NCI-H510A (cell line): Measurements from ENCODE around the gene CTNNBIP1.
"Not testable (repeated sequence)": the region's sequence is repeated elsewhere in the genome, so short reads cannot be mapped to it uniquely, and the experiment has no call there.

Experiments
- DNase-seq: peaks from one replicate; lab custom pipeline; 2025; lab: John Stamatoyannopoulos, UW

CTNNBIP1 gene, protein sequence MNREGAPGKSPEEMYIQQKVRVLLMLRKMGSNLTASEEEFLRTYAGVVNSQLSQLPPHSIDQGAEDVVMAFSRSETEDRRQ

DNA sequence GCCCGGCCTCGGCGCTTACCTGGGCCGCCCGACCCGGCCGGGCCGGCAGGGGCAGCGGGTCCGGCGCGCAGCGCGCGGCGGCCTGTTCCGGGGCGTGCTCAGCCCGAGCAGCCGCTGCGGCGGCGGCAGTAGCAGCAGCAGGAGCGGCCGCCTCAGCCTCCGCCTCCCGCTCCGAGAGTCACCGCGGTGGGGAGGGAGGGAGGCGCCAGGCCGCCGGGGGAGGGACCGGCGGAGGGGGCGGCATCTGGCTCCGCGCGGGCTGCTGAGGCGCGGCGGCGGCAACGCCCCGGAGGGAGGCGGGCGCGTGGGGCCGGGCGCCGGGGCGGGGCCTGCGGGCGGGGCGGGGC lies at the start of gene CTNNBIP1:
TSS of gene CTNNBIP1 (minus strand) at position 194 of the 347 bp plus-strand sequence. CDS start 38,205 bp downstream, outside the sequence.
- peak; percentile 100 for DNase-seq

DNA sequence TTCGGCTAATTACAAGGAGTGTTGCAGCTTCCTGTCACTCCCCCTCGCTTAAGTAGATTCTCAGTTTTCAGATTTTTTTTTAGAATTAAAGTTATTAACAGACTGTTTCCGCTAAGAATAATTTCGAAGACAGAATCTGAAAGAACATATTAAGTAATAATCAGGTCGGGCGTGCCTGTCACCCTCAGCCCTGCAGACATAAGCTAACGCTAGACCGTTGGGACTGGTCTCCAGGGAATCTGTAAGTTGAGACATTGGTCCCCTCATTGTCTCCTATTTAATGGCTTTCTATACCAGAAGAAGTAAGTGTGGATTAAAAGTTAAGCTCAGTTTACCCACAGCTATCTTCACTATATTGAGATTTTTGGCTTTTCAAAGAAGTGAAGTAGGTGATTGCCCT lies 47.7 kb upstream of the CTNNBIP1 start:
- DNase-seq = no peak

DNA sequence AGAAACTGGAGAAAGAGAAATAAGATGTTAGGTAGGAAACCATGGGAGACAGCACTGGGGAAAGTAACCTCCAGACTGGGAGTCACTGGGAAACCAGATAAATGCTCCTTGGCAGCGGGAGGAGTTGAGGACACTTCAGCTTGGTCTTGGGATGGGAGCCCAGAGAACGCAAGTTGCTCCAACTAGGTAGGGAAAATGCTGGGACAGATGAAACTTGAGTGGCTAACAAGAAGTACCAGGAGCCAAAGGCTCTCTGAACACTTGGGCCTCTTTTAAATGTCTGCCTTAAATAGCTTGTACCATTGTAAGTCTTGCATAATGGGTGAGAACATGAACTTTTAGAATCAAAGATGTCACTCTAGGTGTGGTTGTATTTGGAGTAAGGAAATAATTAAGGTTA lies 36.2 kb upstream of the CTNNBIP1 start:
- DNase-seq = no peak

DNA sequence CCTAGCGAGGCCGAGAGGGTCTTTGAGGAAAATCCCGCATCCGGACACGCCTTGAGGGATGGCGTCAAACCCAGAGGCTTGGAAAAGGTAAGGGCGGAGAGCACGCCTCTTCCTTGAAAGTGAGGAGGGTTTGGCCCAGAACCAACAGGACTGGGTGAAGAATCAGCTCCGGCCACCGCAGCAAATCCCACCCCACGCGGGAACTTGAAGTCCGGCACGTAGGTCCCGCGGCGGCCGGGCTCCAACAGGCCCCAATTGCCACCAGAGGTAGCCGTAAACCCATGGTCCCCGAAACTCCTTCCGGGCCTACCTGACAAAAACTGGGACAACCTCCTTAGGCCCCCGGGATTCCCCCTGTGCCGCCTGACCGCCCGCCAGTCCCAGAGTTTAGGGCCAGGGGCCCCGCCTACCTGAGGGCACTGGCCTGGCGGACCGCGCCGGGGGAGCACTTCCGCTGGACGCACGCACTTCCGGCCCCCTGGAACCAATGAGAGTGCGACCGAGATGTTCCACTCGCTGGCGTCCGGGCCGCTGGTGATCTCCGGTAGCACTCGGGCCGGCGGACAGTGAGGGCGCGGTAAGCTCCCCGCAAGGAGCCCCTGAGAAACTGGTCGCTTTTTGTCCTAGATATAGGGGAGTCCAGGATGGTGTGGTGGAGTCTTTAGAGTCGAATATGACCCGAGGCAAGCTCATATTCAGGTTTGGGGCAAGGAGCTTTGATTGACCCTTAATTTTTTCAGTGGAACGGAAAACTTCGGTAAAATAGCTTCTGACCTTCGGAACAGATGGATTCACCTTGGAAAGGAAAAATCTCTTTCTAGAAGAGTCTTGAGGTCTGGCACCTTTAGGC lies 33.1 kb upstream of the CTNNBIP1 start, which contains the start of the genes LZIC and NMNAT1:
TSS of gene LZIC (minus strand) at position 453 of the 850 bp plus-strand sequence. CDS start 6,772 bp downstream, outside the sequence.
TSS of gene NMNAT1 (plus strand) at position 537 of the 850 bp plus-strand sequence. CDS start 28,599 bp downstream, outside the sequence.
- DNase-seq = peak; percentile 99

DNA sequence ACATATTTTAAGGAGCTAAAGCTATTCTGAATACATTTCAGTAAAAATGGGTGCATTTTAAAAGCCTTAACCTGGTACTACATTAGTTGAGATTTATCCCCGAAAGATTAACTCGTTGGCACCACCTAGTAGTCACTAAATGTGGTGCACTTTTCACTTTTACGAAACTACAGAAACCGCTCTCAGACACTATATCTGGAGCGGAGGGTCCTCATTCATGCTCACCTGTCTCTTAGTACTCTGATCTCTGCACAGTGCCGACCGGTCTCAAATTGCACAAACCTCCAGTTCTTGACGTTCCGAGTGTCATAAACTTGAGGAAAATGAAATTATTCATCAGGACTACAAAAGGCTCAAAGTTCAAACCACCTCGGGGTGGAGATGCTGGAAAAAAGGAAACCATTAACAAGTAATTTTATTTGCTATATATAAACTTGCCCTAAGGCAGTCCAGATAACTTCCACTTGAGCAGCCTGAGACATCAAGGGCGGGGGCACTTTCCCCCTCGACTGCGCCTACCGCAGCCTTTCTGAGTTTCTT lies 32.4 kb upstream of the CTNNBIP1 start:
- DNase-seq = peak; percentile 65

DNA sequence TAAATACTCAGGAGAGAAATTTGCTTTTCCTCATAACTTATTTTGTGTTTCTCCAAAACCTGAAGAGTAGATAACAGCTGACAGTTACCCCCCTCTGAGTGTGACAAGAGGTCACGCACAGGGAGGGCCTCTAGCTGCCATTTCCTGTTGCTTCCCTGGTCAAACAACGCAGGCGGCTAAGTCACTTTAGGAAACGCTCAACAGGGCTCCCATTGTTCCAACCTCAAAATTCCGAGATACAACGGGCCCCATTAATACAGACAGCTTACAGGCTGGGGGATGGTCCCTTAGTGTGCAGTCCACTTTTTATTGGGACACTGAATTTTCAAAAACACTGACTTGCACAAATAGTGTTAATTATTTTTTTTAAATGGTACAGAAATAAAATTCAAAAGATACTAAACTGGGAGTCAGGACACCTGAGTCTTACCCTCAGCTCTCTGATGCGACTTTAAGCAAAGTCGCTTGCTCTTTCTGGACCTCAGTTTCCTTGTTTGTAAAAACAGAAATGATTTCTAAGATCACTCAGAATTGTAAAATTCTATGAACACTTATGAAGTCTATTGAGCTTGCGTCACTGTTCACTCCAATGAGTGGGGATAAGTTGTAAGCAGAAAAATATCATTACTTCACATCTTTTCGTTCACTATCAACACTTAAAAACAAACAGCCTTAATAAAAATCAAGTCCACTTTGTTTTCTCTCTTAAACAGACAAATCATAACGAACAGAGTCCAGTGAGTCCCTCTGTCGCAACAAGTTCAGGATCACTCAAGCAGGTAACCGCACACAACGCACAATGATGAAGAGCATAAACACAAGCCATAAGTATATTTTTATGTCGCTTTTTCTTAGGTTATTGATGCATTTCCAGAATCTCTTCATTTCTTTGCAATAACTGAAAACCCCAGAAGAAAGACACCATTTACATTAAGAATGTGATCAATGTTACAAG lies 19.6 kb upstream of the CTNNBIP1 start:
- peak; percentile 63 for DNase-seq

DNA sequence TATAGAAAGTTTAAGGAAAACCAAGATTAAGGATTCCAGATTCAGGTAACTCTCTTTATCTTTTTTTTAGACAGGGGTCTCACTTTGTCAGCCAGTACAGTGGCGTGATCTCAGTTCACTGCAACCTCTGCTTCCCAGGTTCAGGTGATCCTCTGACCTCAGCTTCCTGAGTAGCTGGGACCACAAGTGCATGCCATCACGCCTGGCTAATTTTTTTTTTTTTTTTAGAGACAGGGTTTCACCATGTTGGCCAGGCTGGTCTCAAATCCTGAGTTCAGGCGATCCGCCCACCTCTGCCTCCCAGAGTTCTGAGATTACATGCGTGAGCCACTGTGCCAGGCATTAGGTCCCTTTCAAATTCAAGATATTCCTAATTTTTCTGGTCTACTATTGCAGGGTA lies 17.2 kb upstream of the CTNNBIP1 start:
- DNase-seq = no peak

DNA sequence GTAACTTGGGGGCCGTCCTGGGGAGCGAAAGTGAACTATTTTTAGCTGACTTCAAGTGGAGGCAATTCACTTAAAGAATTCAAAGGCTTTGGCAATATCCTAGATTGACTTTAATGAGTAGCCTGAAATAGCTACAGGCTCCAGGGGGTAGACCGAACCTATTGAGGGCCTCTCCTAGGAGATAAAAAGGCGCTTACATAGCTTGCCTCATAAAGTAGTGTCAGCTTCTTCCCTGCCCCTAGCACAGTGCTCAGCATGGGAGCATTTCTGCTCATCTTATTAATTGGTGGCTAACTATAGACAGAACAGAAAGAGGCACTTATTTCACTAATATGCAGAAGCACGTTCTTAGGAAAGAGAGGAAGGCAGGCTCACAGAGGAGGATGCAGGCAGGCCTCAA lies 12.3 kb upstream of the CTNNBIP1 start:
- no peak for DNase-seq

DNA sequence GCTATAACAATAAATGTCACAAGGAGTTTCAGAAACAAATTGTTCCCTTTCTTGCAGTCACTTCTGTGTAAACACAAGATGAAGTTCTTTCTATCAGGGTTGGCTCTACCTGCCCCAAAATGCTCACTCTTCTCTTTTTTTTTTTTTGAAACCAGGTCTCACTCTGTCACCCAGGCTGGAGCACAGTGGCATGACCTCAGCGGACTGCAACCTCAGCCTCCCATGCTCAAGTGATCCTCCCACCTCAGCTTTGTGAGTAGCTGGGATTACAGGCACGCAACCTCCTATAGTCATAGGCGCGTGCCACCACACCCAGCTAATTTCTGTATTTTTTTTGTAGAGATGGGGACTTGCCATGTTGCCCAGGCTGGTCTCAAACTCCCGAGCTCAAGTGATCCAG lies 10.5 kb upstream of the CTNNBIP1 start:
- DNase-seq = no peak

DNA sequence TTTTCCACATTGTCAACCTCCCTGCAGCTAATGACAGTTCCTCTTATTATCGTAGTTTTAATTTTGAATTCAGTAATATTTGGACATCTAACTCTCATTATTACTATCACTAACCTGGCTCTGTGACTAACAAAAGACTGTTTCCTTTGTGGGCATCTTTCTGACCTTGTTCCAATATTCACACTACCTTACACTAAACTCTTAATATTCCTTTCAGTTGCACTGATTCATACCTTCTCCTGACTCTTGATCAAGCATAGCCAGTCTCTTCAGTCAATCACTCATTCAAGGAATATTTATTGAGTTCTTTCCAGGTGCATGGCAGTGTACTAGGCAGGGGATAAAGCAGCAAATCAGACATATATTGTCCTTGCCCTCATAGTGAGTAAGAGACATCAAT lies 7.8 kb upstream of the CTNNBIP1 start:
- no peak for DNase-seq

DNA sequence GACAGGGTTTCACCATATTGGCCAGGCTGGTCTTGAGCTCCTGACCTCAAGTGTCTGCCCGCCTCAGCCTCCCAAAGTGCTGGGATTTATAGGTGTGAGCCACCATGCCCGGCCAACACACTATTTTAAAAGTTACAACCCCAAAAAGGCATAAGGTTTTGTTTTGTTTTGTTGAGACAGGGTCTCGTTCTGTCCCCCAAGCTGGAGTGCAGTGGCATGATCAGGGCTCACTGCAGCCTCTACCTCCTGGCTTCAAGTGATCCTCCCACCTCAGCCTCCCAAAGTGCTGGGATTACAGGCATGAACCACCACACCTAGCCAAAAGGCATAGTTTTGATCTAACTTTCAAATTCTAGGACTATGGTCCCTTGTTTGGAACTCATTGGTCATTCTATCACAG lies 7.4 kb upstream of the CTNNBIP1 start:
- not testable (repeated sequence) for DNase-seq

DNA sequence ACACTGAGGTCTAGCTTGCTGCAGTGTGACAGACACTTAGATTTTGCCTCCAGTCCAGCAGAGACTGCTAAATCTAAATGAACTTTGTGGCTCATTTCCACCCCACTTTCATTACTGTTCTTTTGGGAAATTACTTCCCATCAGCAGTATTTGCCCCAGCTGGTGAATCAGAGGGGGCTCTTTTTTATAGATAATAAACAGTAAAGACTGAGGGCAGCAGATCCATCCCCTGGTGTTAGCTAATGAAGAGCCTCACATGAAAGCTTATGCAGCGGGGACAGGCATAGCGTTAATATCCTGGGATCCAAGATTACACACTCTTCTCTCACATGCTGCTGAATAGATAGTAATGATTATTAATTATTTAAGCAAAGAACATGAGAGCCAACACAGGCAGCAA lies 6.4 kb upstream of the CTNNBIP1 start:
- DNase-seq = no peak

DNA sequence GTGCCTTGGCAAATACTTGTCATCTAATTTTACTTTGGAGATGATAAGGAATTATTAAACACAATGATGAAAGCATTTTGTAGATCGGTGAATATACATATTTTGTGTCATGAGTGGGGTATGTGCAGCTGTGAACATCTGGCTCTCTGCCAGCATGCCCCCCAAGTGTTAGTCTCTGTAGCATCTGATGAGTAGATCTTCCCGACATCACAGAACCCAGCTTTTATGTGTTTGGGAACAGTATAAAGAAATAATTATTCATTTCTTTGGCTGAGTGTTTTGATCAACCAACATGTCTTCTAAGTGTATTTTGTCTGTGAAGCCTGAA lies 4.5 kb upstream of the CTNNBIP1 start:
- DNase-seq = no peak

DNA sequence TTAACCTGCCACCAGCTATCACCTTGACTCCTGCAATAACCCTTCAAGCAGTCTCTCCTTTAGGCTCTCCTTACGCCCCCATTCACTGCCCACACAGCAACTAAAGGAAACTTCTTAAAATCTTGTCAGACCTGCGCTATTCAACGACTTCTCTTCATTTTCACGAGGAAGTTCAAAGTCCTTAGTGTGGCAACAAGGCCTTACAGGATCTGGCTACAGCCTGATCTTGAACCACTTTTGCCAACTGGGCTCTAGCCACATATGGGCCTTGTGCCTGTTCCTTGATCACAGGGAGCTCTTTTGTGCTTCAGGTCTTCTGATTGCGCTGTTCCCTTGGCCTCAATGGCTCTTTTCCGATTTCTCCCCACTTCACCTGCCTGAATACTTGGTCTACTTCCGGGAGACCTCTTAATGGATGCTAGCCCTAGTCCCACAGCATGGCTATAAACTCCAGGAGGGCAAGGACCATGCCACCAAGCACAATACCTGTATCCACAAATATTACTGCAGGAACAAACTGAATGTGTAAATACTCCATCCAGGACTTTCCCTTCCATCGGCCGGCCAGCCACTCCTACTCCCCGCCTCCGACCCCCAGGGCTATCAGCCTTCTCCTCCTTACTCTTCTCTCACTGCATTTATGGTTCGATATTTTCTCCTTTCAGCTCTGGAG lies 2.3 kb upstream of the CTNNBIP1 start:
- no peak for DNase-seq

DNA sequence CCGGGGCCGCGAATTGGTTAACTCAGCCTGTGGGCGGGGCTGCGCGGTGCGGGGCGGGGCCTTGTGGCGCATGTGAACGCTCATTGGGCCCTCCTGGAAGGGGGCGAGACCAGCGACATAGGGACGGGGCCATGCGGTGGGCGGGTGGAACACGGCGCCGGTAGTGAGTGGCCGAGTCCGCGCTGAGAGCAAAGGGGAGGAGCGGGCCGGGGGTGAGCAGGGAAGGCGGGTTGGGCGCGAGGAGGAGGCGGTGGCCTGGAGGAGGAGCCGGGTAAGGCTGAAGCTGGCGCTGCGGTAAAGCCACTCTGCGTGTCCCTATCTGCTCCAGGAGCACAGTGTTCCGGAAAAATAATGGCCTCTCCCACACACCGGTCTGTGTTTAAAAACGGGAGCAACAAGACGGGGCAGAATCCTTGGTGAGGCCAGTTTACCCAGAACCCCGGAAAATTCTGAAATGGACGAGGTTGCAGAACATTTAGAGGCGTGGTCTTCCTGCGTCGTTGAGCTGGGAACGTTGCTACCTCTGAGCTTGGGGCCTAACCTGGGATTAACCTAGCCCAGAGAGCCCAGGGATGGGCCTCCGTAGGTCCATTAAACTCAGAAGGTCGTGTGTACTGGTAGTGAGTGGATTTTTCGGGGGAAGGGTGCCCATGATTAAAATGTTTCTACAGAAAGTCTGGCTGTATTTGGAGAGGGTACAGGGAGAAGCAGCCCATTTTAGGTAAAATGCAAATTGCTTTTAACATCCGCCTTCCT lies 532 bp upstream of the CTNNBIP1 start:
- DNase-seq = peak; percentile 100

DNA sequence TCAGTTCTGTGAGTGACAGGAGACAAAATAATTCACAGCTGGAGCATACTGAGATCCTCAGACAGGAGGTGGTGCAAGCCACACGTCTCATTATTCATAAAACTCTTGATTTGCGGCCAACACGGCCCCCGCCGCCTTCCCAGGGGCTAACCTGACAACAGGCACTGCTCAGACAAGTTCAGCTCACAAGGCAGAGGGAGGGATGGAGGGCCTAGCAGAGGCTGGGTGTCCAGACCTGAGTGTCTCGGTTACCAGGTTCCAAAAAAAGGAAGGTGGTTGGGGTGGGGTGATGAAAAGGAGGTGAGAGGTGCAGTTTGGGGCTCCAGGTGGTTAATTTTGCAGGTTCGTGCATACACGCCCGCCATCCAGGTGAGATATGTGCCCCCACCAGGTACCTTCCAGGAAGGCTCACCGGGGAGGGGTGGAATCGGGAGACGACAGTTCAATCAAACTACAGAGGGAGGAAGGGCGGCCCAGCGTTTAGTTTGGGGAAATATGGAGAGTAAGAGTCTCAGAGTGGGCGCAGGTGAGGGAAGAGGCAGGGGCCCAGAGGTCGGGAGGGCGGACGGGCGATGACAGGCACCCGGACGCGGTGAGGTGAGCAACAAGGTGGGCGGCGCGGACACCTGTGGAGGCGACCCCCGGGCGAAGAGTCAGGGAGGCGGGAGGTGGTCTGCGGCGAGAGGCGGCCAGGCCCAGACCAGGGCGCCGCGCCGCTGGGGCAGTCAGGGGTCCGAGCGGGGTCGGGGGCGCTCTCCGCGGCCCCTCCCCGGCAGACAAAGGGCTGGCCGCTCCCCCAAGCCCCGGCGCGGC lies 629 bp downstream of the CTNNBIP1 start:
- DNase-seq = no peak

DNA sequence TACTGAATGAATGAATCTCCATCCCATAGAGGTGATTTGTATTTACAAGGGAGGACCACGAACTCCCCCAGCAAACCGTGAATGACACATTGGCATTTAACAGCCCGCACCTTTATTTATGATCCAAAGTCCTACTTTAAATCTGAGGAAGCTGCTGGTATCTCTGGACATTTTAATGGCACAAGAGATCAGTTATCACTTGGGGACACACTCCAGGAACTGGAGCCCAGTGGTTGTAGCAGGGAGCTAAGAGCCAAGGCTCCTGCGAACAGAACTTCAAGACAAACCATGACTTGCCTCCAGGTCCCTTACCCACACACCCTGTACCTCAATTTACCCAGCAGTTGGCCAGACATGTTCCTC lies 1.2 kb downstream of the CTNNBIP1 start:
- no peak for DNase-seq

DNA sequence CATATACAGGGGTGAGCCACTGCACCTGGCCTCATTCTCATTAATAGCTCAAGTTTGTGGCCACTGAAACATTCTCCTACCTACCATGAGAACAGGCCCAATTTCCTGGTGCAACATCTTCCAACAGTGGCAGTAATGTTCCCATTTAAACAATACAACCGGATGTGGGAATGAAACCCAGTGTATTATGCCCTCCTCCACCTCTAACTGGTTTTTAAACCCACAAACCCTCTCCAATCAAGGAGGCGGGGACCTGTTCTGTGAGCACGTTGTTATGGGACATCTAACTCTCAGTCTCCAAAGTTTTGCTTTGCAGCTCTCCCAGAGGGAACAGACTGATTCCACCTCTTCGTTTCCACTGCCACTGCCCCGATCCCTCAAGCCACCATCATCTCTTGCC lies 2.6 kb downstream of the CTNNBIP1 start:
- DNase-seq = no peak

DNA sequence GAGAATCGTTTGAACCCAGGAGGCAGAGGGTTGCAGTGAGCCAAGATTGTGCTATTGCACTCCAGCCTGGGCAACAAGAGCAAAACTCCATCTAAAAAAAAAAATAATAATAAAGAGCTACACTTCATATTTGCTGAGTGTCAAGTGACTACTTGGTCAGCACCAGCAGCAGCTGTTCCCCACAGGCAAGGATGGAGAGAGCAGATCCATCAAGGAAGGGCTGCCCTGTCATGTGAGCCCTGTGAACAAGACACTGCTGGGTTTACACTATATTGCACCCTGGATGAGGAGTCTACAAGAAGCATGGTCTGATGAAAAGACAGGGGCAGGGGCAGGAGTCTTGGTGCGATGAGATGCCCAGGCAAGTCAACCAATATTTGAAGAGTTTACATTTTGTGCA lies 3.6 kb downstream of the CTNNBIP1 start:
- no peak for DNase-seq

DNA sequence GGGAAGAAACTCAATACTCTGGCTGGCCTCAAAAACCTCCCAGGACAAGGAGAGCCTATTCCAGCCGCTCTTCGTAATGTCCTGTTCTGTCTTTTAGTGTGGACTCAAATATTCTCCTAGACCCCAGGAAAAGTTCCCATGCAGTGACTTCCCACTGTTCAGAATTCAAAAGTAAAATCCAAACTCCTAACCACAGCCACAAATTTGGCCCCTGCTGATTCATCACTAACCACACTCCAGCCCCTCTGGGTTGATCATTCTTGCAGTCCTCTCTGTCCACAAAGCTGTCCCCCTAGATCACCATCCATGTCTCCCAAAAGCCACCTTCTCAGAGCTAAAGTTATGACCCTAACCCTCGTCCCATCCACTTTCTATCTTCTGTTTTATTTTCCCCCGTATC lies 5.1 kb downstream of the CTNNBIP1 start:
- DNase-seq = no peak
